K562 (cell line): Measurements from ENCODE around the gene CPN2. TPM values are rescaled to one million over a fixed set of nuclear protein-coding genes. Genes with fewer than 3 reads are reported as not detected.

Experiments used
- ARNT ChIP-seq, 2 experiments: fragments of 450-650 bp; IDR thresholded peaks; 2 replicates each; pipeline ENCODE4 v1.6.1; 2016; ENCODE audit warnings: mild to moderate bottlenecking in 1 of 2
- CAMTA2 ChIP-seq: fragments of 250-450 bp; sonication (Bioruptor Pico); conservative IDR thresholded peaks from 2 replicates; pipeline ENCODE4 v1.5.1; 2022
- CHCHD3 ChIP-seq: fragments of 250-450 bp; sonication (Bioruptor Pico); IDR thresholded peaks from 2 replicates; pipeline ENCODE4 v2.1.2; 2022; ENCODE audit warnings: mild to moderate bottlenecking
- IRF1 ChIP-seq: sonication (generic); formaldehyde crosslinking; IDR thresholded peaks from 2 replicates; pipeline ENCODE4 v1.8.0; 2022; ENCODE audit warnings: missing genetic modification reagents, mild to moderate bottlenecking, borderline replicate concordance
- JUNB ChIP-seq: fragments of 450-650 bp; formaldehyde crosslinking; conservative IDR thresholded peaks from 2 replicates; pipeline ENCODE4 v1.4.0; 2020; ENCODE audit warnings: mild to moderate bottlenecking
- KDM2B ChIP-seq: fragments of 250-450 bp; sonication (Bioruptor Pico); IDR thresholded peaks from 2 replicates; pipeline ENCODE4 v1.8.0; 2021; ENCODE audit warnings: mild to moderate bottlenecking, moderate library complexity
- MAX ChIP-seq: sonication (generic); formaldehyde crosslinking; IDR thresholded peaks from 2 replicates; pipeline ENCODE4 v1.9.0; 2022; ENCODE audit warnings: mild to moderate bottlenecking, missing genetic modification reagents
- MBD2 ChIP-seq: sonication (generic); IDR thresholded peaks from 2 replicates; pipeline ENCODE4 v1.6.1; 2016; ENCODE audit warnings: low read depth, borderline replicate concordance
- NR2C2 ChIP-seq, 2 experiments: fragments of 200-800 bp in 1 of 2; sonication (Bioruptor generic) in 1 of 2; sonication (generic) in 1 of 2; formaldehyde crosslinking in 1 of 2; IDR thresholded peaks; 2 replicates each; pipeline versions ENCODE4 v1.6.1 to v1.8.0; 2016 to 2022; ENCODE audit warnings: mild to moderate bottlenecking in 1 of 2, missing compliant biosample characterization in 1 of 2, missing genetic modification characterization in 1 of 2, missing genetic modification reagents in 1 of 2
- PCBP1 ChIP-seq: fragments of 200-400 bp; formaldehyde crosslinking; IDR thresholded peaks from 2 replicates; pipeline ENCODE4 v1.6.1; 2018; ENCODE audit warnings: mild to moderate bottlenecking, low read depth, low read length; ENCODE audit not compliant: poor library complexity, severe bottlenecking
- PHTF2 ChIP-seq: fragments of 250-450 bp; sonication (Bioruptor Pico); IDR thresholded peaks from 2 replicates; pipeline ENCODE4 v1.5.0; 2021; ENCODE audit warnings: mild to moderate bottlenecking
- SAP30 ChIP-seq: fragments of 200-600 bp; sonication (generic); IDR thresholded peaks from 2 replicates; pipeline ENCODE4 v1.6.1; 2012; ENCODE audit warnings: borderline replicate concordance, low read depth, mild to moderate bottlenecking, moderate library complexity, low read length, control low read depth, inconsistent platforms; ENCODE audit not compliant: insufficient read depth, poor library complexity, severe bottlenecking
- TAF7 ChIP-seq: fragments of 450-650 bp; IDR thresholded peaks from 2 replicates; pipeline ENCODE4 v1.6.1; 2016; ENCODE audit warnings: missing genetic modification characterization, missing compliant biosample characterization
- TAL1 ChIP-seq: fragments of 450-650 bp; IDR thresholded peaks from 2 replicates; pipeline ENCODE4 v1.6.1; 2016; ENCODE audit warnings: mild to moderate bottlenecking
- ZFP36 ChIP-seq: fragments of 150-350 bp; IDR thresholded peaks from 2 replicates; pipeline ENCODE4 v1.6.1; 2018; ENCODE audit warnings: low read length, low read depth; ENCODE audit not compliant: partially characterized antibody
- ZNF134 ChIP-seq: fragments of 250-450 bp; sonication (Bioruptor Pico); conservative IDR thresholded peaks from 2 replicates; pipeline ENCODE4 v1.4.0; 2020
- ZNF354B ChIP-seq: fragments of 250-450 bp; sonication (Bioruptor Pico); IDR thresholded peaks from 2 replicates; pipeline ENCODE4 v1.4.0; 2020
- ZNF408 ChIP-seq: fragments of 250-450 bp; sonication (Bioruptor Pico); IDR thresholded peaks from 2 replicates; pipeline ENCODE4 v1.4.0; 2020; ENCODE audit warnings: low read depth, mild to moderate bottlenecking, moderate library complexity
- ZNF445 ChIP-seq: fragments of 250-450 bp; sonication (Bioruptor Pico); IDR thresholded peaks from 2 replicates; pipeline ENCODE4 v1.4.0; 2020; ENCODE audit warnings: low read depth, mild to moderate bottlenecking, moderate library complexity
- ZNF507 ChIP-seq: conservative IDR thresholded peaks from 2 replicates; pipeline ENCODE4 v1.6.1; 2017; ENCODE audit warnings: missing genetic modification characterization, missing compliant biosample characterization
- ZNF518B ChIP-seq: fragments of 250-450 bp; sonication (Bioruptor Pico); IDR thresholded peaks from 2 replicates; pipeline ENCODE4 v1.5.0; 2021; ENCODE audit warnings: mild to moderate bottlenecking, moderate library complexity
- ZNF740 ChIP-seq, 3 experiments: fragments of 200-800 bp in 1 of 3; sonication (Bioruptor generic) in 1 of 3; sonication (generic) in 1 of 3; formaldehyde crosslinking in 1 of 3; IDR thresholded peaks; 2 replicates each; pipeline versions ENCODE4 v1.6.1 to v1.8.0; 2016 to 2022; ENCODE audit warnings: mild to moderate bottlenecking in 2 of 3, missing compliant biosample characterization in 2 of 3, missing genetic modification characterization in 2 of 3, missing genetic modification reagents in 1 of 3
- polyA plus RNA-seq, 8 experiments: library from polyadenylated mRNA; depleted of rRNA in 4 of 8; stranded (reverse) in 5 of 8; unstranded in 3 of 8; fragments of >200 nt; fragmentation: Nextera tagmentation in 2 of 8; fragmentation: Illumina TruSeq in 1 of 8; extraction: Ambion mirVana in 2 of 8; extraction: Trizol in 1 of 8; gene quantifications; 2 replicates each; pipeline versions ENCODE4 v1.2.1 to v1.2.3, GENCODE V29; 2011 to 2014; ENCODE audit warnings: inconsistent platforms in 1 of 8, missing spikeins in 1 of 8
- total RNA-seq, 7 experiments: library from RNA; depleted of rRNA in 6 of 7; stranded (reverse); fragments of >200 nt in 6 of 7; fragmentation: Illumina TruSeq in 2 of 7; extraction: Trizol in 2 of 7; gene quantifications; 2 replicates each; pipeline versions ENCODE4 v1.2.1 to v1.2.3, GENCODE V29; 2011 to 2021; ENCODE audit warnings: low replicate concordance in 1 of 7

The CPN2 gene
- total and polyA plus RNA-seq, 9 of the 15 experiments (the other 6 are each of a cell fraction or from before 2014, with no cell fraction given): not detected

- TF ChIP-seq ZNF134 (no peak), ZNF354B (no peak), ZNF507 (tag) (no peak), ZFP36 (no peak), ZNF518B (CRISPR knock-in tag) (no peak), PCBP1 (no peak), MAX (CRISPR knock-in tag) (peak; percentile 23), KDM2B (CRISPR knock-in tag) (no peak), ZNF740 (CRISPR knock-in tag; IDR thresholded peaks at IDR 0.05) (peak; percentile 74), ZNF740 (tag; IDR thresholded peaks at IDR 0.05) (no peak), TAF7 (tag) (peak; percentile 60; the same call in 1 of the 2 replicates), ARNT (IDR thresholded peaks at IDR 0.05) (peak in 1 of 2 experiments; percentile 80; a peak in 1 of 4 replicates), SAP30 (no peak), JUNB (no peak), ZNF408 (CRISPR knock-in tag) (no peak), NR2C2 (CRISPR knock-in tag; IDR thresholded peaks at IDR 0.05) (peak; percentile 51), NR2C2 (tag; IDR thresholded peaks at IDR 0.05) (no peak), IRF1 (no peak), MBD2 (no peak), TAL1 (no peak), CAMTA2 (CRISPR knock-in tag) (no peak), ZNF445 (CRISPR knock-in tag) (no peak), PHTF2 (CRISPR knock-in tag) (no peak), CHCHD3 (CRISPR knock-in tag) (no peak)
Observed at GRCh38 chr3:194327218-194328052, 23.7 kb downstream of the CPN2 start (continued).
